GM18505 (cell line): ENCODE results near the gene CELF2.

ENCODE experiments used
- ATAC-seq: cut with Tn5 transposase; IDR thresholded peaks from one replicate; pipeline ENCODE4 v1.9.1; 2021; ENCODE audit not compliant: unreplicated experiment
- POLR2A ChIP-seq: IDR thresholded peaks from 4 replicates; pipeline ENCODE4 v1.6.1; 2011; ENCODE audit warnings: borderline replicate concordance; ENCODE audit not compliant: insufficient read depth, insufficient read length; ENCODE audit errors: extremely low read depth

Gene CELF2

GRCh38 chr10:11270858-11271179, 253.1 kb downstream of the CELF2 start:
- TF ChIP-seq POLR2A, result no peak

GRCh38 chr10:11272915-11273389, 255.3 kb downstream of the CELF2 start:
- peak; percentile 72 for ATAC-seq
- no peak for TF ChIP-seq POLR2A

More at GRCh38 chr10:11270858-11271179, 253.1 kb downstream of the CELF2 start:
- no peak for ATAC-seq

- no peak for ATAC-seq
- no peak for TF ChIP-seq POLR2A
These were observed 256.8 kb downstream of the CELF2 start for GRCh38 chr10:11274452-11274851.

GRCh38 chr10:11275651-11276050, 258.0 kb downstream of the CELF2 start:
- ATAC-seq, result no peak

GRCh38 chr10:11276449-11276990, 258.8 kb downstream of the CELF2 start:
- TF ChIP-seq POLR2A, result no peak
- ATAC-seq, result no peak

More at GRCh38 chr10:11275651-11276050, 258.0 kb downstream of the CELF2 start:
- no peak for TF ChIP-seq POLR2A

- ATAC-seq, result no peak
- no peak for TF ChIP-seq POLR2A
These were observed 261.6 kb downstream of the CELF2 start for GRCh38 chr10:11279314-11279713.

- TF ChIP-seq POLR2A, result no peak
- ATAC-seq, result no peak
These were observed 262.7 kb downstream of the CELF2 start for GRCh38 chr10:11280187-11280932.

GRCh38 chr10:11282156-11282555, 264.5 kb downstream of the CELF2 start:
- no peak for ATAC-seq

GRCh38 chr10:11282661-11283060, 265.0 kb downstream of the CELF2 start:
- no peak for ATAC-seq
- TF ChIP-seq POLR2A, result no peak

More at GRCh38 chr10:11282156-11282555, 264.5 kb downstream of the CELF2 start:
- no peak for TF ChIP-seq POLR2A

GRCh38 chr10:11284291-11285085, 266.8 kb downstream of the CELF2 start:
- no peak for TF ChIP-seq POLR2A
- ATAC-seq, result no peak

GRCh38 chr10:11285171-11285570, 267.5 kb downstream of the CELF2 start:
- TF ChIP-seq POLR2A, result no peak
- no peak for ATAC-seq

- ATAC-seq, result peak; percentile 86
- no peak for TF ChIP-seq POLR2A
These were observed 268.7 kb downstream of the CELF2 start for GRCh38 chr10:11286261-11286852.

GRCh38 chr10:11288302-11288701, 270.6 kb downstream of the CELF2 start:
- no peak for TF ChIP-seq POLR2A

More at GRCh38 chr10:11288302-11288701, 270.6 kb downstream of the CELF2 start:
- ATAC-seq, result no peak
